Activated CD4-positive, alpha-beta memory T cell treated with anti-CD3 and anti-CD28 coated beads, Interleukin-2, amount 10 ng/mL, durations not matched to agents 7 days and 5 days (primary cell): Measurements from ENCODE around the gene MAMDC2. TPM values are rescaled to one million over a fixed set of nuclear protein-coding genes. Genes with fewer than 3 reads are reported as not detected.
A peak's percentile ranks its signal among the peaks of the same experiment; 100 is the strongest.
"Not testable (repeated sequence)": the region's sequence is repeated elsewhere in the genome, so short reads cannot be mapped to it uniquely, and the experiment has no call there.

Experiments
- CTCF ChIA-PET: fragments of 350-600 bp; sonication (Branson Sonifier 250); formaldehyde crosslinking; loops from one replicate; lab custom pipeline; 2021; ENCODE audit warnings: antibody characterized with exemption, inconsistent platforms; lab: Charles Lee
- POLR2A ChIA-PET: fragments of 350-600 bp; sonication (Branson Sonifier 250); formaldehyde crosslinking; loops from one replicate; lab custom pipeline; 2021; ENCODE audit warnings: antibody characterized with exemption; lab: Charles Lee
- DNase-seq: peaks from one replicate; pipeline ENCODE4 v3.0.0-alpha.2; 2020
- H3K27ac Mint-ChIP-seq: one replicate; pipeline ENCODE4 v1.8.0; 2021; ENCODE audit warnings: mild to moderate bottlenecking, mixed read lengths
- H3K27me3 Mint-ChIP-seq: one replicate; pipeline ENCODE4 v1.8.0; 2021; ENCODE audit warnings: mixed read lengths
- H3K36me3 Mint-ChIP-seq: one replicate; pipeline ENCODE4 v1.8.0; 2021; ENCODE audit warnings: low read depth, mixed read lengths
- H3K4me1 Mint-ChIP-seq: one replicate; pipeline ENCODE4 v1.8.0; 2021; ENCODE audit warnings: mixed read lengths
- H3K4me3 Mint-ChIP-seq: one replicate; pipeline ENCODE4 v1.8.0; 2021; ENCODE audit warnings: mild to moderate bottlenecking, mixed read lengths
- H3K9me3 Mint-ChIP-seq: one replicate; pipeline ENCODE4 v1.8.0; 2021; ENCODE audit warnings: mixed read lengths
- total RNA-seq, 2 experiments: library from RNA; stranded (reverse); gene quantifications; one replicate each; pipeline ENCODE4 v1.2.3, GENCODE V29; 2021

The MAMDC2 gene
- total RNA-seq, 2 experiments from 2014 or later = 0.05 TPM; not detected in 1

DNA sequence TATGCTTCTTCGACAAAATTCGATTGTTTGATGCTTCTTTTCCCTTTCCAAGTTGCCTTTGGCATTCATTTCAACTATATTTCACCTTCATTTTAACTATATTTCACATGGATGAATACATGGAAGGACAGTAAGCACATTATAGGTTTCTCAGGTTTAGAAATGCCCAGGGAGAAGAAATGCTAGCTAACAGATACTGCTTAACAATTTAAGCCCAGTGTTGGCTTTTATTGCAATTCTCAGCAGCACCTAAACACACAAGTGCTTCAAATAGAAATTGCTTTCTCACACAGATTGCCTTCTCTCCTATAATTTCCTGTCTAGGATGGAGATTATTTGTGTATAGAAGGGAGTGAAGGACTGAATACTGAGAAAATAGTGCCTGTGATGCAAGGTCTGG lies 185.0 kb downstream of the MAMDC2 start:
- H3K27ac Mint-ChIP-seq = no peak overlapping the region
- no peak for DNase-seq
- H3K4me1 Mint-ChIP-seq = no peaks in the 10 kb centered on the region
- H3K9me3 Mint-ChIP-seq = no peaks in the 10 kb centered on the region
- H3K27me3 Mint-ChIP-seq = no peaks in the 10 kb centered on the region
- H3K36me3 Mint-ChIP-seq = no peaks in the 10 kb centered on the region
- ChIA-PET POLR2A (no interaction called here), CTCF (no interaction called here)
- H3K4me3 Mint-ChIP-seq = no peak overlapping the region

DNA sequence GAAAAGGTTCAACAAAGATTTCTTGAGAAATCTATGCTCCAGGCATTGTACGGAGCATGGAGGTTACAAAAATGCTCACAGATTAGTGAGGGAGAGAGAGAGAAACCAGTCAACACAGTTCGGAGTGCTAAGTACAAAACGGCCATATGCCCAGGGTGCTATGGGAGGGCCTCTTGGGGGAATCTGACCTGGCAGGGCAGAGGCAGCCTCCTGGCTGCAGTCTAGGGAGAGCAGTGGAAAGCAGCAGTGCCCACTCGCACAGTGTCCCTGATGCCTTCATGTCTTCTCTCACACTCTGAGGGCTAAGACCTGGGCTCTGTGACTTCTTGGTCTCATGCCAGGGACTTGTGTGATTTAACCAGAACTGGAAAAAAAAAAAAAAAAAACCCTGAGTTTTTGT lies 185.4 kb downstream of the MAMDC2 start:
- H3K4me3 Mint-ChIP-seq = no peak overlapping the region
- ChIA-PET POLR2A (no interaction called here), CTCF (no interaction called here)
- H3K27ac Mint-ChIP-seq = no peak overlapping the region
- DNase-seq = no peak
- no peaks in the 10 kb centered on the region for H3K36me3 Mint-ChIP-seq
- H3K9me3 Mint-ChIP-seq = no peaks in the 10 kb centered on the region
- no peaks in the 10 kb centered on the region for H3K27me3 Mint-ChIP-seq
- H3K4me1 Mint-ChIP-seq = no peaks in the 10 kb centered on the region

GRCh38 chr9:70229579-70229978 lies 185.9 kb downstream of the MAMDC2 start:
- Mint-ChIP-seq H3K36me3 (no peaks in the 10 kb centered on the region), H3K9me3 (no peaks in the 10 kb centered on the region), H3K27ac (no peak overlapping the region), H3K4me3 (no peak overlapping the region), H3K27me3 (no peaks in the 10 kb centered on the region), H3K4me1 (no peaks in the 10 kb centered on the region)
- DNase-seq = no peak
- ChIA-PET CTCF (no interaction called here), POLR2A (no interaction called here)

- DNase-seq = no peak
- H3K4me1 Mint-ChIP-seq = no peaks in the 10 kb centered on the region
- no peak overlapping the region for H3K27ac Mint-ChIP-seq
- H3K27me3 Mint-ChIP-seq = peaks cover 6% of the 10 kb centered on the region
- no peaks in the 10 kb centered on the region for H3K36me3 Mint-ChIP-seq
- CTCF ChIA-PET = no interaction called here
- no peak overlapping the region for H3K4me3 Mint-ChIP-seq
- POLR2A ChIA-PET = no interaction called here
- H3K9me3 Mint-ChIP-seq = no peaks in the 10 kb centered on the region
Observed at GRCh38 chr9:70232476-70232875, 188.8 kb downstream of the MAMDC2 start.

- H3K27me3 Mint-ChIP-seq, H3K36me3 Mint-ChIP-seq, CTCF ChIA-PET, H3K27ac Mint-ChIP-seq, H3K9me3 Mint-ChIP-seq, POLR2A ChIA-PET, H3K4me1 Mint-ChIP-seq, H3K4me3 Mint-ChIP-seq, DNase-seq: not testable (repeated sequence)
Observed at GRCh38 chr9:70234208-70234607, 190.6 kb downstream of the MAMDC2 start.

DNA sequence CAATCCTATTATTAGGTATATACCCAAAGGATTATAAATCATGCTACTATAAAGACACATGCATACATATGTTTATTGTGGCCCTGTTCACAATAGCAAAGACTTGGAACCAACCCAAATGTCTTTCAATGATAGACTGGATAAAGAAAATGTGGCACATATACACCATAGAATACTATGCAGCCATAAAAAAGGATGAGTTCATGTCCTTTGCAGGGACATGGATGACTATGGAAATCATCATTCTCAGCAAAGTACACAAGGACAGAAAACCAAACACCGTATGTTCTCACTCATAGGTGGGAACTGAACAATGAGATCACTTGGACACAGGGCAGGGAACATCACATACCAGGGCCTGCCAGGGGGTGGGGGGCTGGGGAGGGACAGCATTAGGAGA lies 202.3 kb downstream of the MAMDC2 start:
- DNase-seq, H3K9me3 Mint-ChIP-seq, CTCF ChIA-PET: not testable (repeated sequence)

GRCh38 chr9:70250221-70250620 lies 206.6 kb downstream of the MAMDC2 start:
- Mint-ChIP-seq H3K36me3 (no peaks in the 10 kb centered on the region), H3K27ac (no peak overlapping the region), H3K4me3 (no peak overlapping the region), H3K27me3 (peaks cover 6% of the 10 kb centered on the region), H3K4me1 (peaks cover 2% of the 10 kb centered on the region), H3K9me3 (no peaks in the 10 kb centered on the region)
- no peak for DNase-seq
- ChIA-PET CTCF (no interaction called here), POLR2A (no interaction called here)

More for the DNA sequence above, 202.3 kb downstream of the MAMDC2 start:
- H3K27me3 Mint-ChIP-seq = peaks cover 32% of the 10 kb centered on the region
- POLR2A ChIA-PET, H3K36me3 Mint-ChIP-seq, H3K27ac Mint-ChIP-seq, H3K4me3 Mint-ChIP-seq, H3K4me1 Mint-ChIP-seq: not testable (repeated sequence)

GRCh38 chr9:70255486-70255885 lies 211.8 kb downstream of the MAMDC2 start:
- CTCF ChIA-PET = no interaction called here
- H3K27ac Mint-ChIP-seq = no peak overlapping the region
- POLR2A ChIA-PET = no interaction called here
- no peak overlapping the region for H3K4me3 Mint-ChIP-seq
- H3K9me3 Mint-ChIP-seq = no peaks in the 10 kb centered on the region
- H3K4me1 Mint-ChIP-seq = peaks cover 23% of the 10 kb centered on the region
- H3K27me3 Mint-ChIP-seq = peaks cover under 1% of the 10 kb centered on the region
- H3K36me3 Mint-ChIP-seq = peaks cover 10% of the 10 kb centered on the region
- no peak for DNase-seq

GRCh38 chr9:70256123-70256551 lies 212.5 kb downstream of the MAMDC2 start:
- Mint-ChIP-seq H3K4me3 (no peak overlapping the region), H3K9me3 (no peaks in the 10 kb centered on the region), H3K36me3 (peaks cover 16% of the 10 kb centered on the region), H3K27me3 (no peaks in the 10 kb centered on the region), H3K27ac (no peak overlapping the region), H3K4me1 (peaks cover 28% of the 10 kb centered on the region)
- ChIA-PET CTCF (no interaction called here), POLR2A (no interaction called here)
- no peak for DNase-seq

GRCh38 chr9:70257502-70257901 lies 213.9 kb downstream of the MAMDC2 start:
- H3K4me3 Mint-ChIP-seq = peak overlapping the region; percentile 82
- CTCF ChIA-PET = interaction anchor here (0.9 kb wide), 1 partner anchor 345 kb away, joined by 3 read pairs; no protein-coding TSS in a partner anchor
- no peaks in the 10 kb centered on the region for H3K9me3 Mint-ChIP-seq

GRCh38 chr9:70257991-70258691 lies 214.5 kb downstream of the MAMDC2 start:
- Mint-ChIP-seq H3K4me1 (peaks cover 48% of the 10 kb centered on the region), H3K36me3 (peaks cover 36% of the 10 kb centered on the region), H3K4me3 (peak overlapping the region; percentile 82), H3K9me3 (no peaks in the 10 kb centered on the region), H3K27me3 (no peaks in the 10 kb centered on the region), H3K27ac (peak overlapping the region; percentile 80)
- no peak for DNase-seq
- POLR2A ChIA-PET = interaction anchor here (0.8 to 4.0 kb wide), 8 partner anchors 9 to 306 kb away, joined by 3 to 35 read pairs (median 5); no protein-coding TSS in a partner anchor
- CTCF ChIA-PET = interaction anchor here (0.9 kb wide), 1 partner anchor 344 kb away, joined by 3 read pairs; no protein-coding TSS in a partner anchor

More at GRCh38 chr9:70257502-70257901, 213.9 kb downstream of the MAMDC2 start:
- no peak for DNase-seq
- Mint-ChIP-seq H3K27ac (peak overlapping the region; percentile 8), H3K4me1 (peaks cover 42% of the 10 kb centered on the region), H3K36me3 (peaks cover 30% of the 10 kb centered on the region), H3K27me3 (no peaks in the 10 kb centered on the region)
- POLR2A ChIA-PET = interaction anchor here (1.0 to 4.0 kb wide), 6 partner anchors 10 to 306 kb away, joined by 3 to 35 read pairs (median 6); no protein-coding TSS in a partner anchor

- H3K4me3 Mint-ChIP-seq = peak within 1 kb of the TSS; percentile 82
- peaks cover 36% of the 10 kb centered on the region for H3K36me3 Mint-ChIP-seq
- POLR2A ChIA-PET = interaction anchor here (0.8 to 4.0 kb wide), 7 partner anchors 8 to 305 kb away, joined by 3 to 35 read pairs (median 5); no protein-coding TSS in a partner anchor
- H3K4me1 Mint-ChIP-seq = peaks cover 50% of the 10 kb centered on the region
- H3K9me3 Mint-ChIP-seq = no peaks in the 10 kb centered on the region
- peak within 1 kb of the TSS; percentile 80 for H3K27ac Mint-ChIP-seq
- H3K27me3 Mint-ChIP-seq = no peaks in the 10 kb centered on the region
- DNase-seq = peak; percentile 92
- CTCF ChIA-PET = no interaction called here
Observed at GRCh38 chr9:70258692-70259511, 215.3 kb downstream of the MAMDC2 start, which contains the start of gene SMC5. SMC5 (plus strand) TSS chr9:70258978; CDS start chr9:70259079, 101 bp downstream.

- POLR2A ChIA-PET = interaction anchor here (1.4 to 4.0 kb wide), 4 partner anchors 24 to 304 kb away, joined by 3 to 35 read pairs (median 6); partner anchors contain the start of gene KLF9
- Mint-ChIP-seq H3K27me3 (no peaks in the 10 kb centered on the region), H3K9me3 (no peaks in the 10 kb centered on the region), H3K36me3 (peaks cover 40% of the 10 kb centered on the region), H3K4me1 (peaks cover 50% of the 10 kb centered on the region), H3K27ac (peak overlapping the region; percentile 80), H3K4me3 (peak overlapping the region; percentile 82)
- no peak for DNase-seq
- CTCF ChIA-PET = no interaction called here
Observed at GRCh38 chr9:70259512-70259802, 215.8 kb downstream of the MAMDC2 start.
